K562 (cell line): ENCODE measurements around the gene PHLDB3. TPM values are rescaled to one million over a fixed set of nuclear protein-coding genes. Genes with fewer than 3 reads are reported as not detected.

Experiments used
- ATAC-seq: fragments of 200-7000 bp; cut with Tn5 transposase; 3 replicates; pipeline ENCODE4 v1.9.1; 2020; ENCODE audit warnings: moderate library complexity
- BruUV-seq: library from RNA; stranded (reverse); fragments of 400-500 nt; replicated peaks from 2 replicates; lab custom pipeline; 2021; lab: Mats Ljungman, UMichigan
- CTCF ChIA-PET: fragments of 300-600 bp; formaldehyde crosslinking; extraction: SDS; loops from one replicate; lab custom pipeline; 2021; ENCODE audit warnings: low intra/inter-chr PET ratio; lab: Yijun Ruan, JAX
- POLR2A ChIA-PET: fragments of 300-600, 350-650 bp; sonication (Branson Sonifier 250); formaldehyde crosslinking; extraction: SDS; loops from one replicate; lab custom pipeline; 2021; ENCODE audit warnings: antibody characterized with exemption, inconsistent platforms; lab: Yijun Ruan, JAX
- DNase-seq, 4 experiments: peaks; one replicate each; pipeline versions ENCODE4 v3.0.0 to v3.0.0-alpha.2; 2011 to 2018; ENCODE audit warnings: low spot score in 3 of 4, mixed read lengths in 3 of 4; ENCODE audit errors: extremely low read depth in 1 of 4
- FAIRE-seq: peaks from 2 replicates; lab custom pipeline; 2011; peaks lifted over from hg19 to GRCh38; lab: Jason Lieb, UNC
- H2AFZ ChIP-seq: 2 replicates; pipeline ENCODE4 v1.6.0; 2011; ENCODE audit warnings: low read depth, low read length, control low read depth, inconsistent platforms
- H3K27ac ChIP-seq: fragments of 200-600 bp; 3 replicates; pipeline ENCODE4 v1.8.0; 2011; ENCODE audit warnings: low read depth, mild to moderate bottlenecking, control low read depth, inconsistent platforms, low read length, moderate library complexity, mixed read lengths; ENCODE audit errors: extremely low read depth
- H3K27me3 ChIP-seq, 2 experiments: fragments of 300-600 bp in 1 of 2; 2 replicates in 1 of 2; 3 replicates in 1 of 2; pipeline versions ENCODE4 v1.6.0 to v1.8.0; 2011; ENCODE audit warnings: inconsistent platforms in 2 of 2, low read length in 2 of 2, mild to moderate bottlenecking in 1 of 2, mixed read lengths in 1 of 2, moderate library complexity in 1 of 2; ENCODE audit not compliant: control insufficient read depth in 2 of 2, insufficient read depth in 2 of 2
- H3K36me3 ChIP-seq: fragments of 300-600 bp; 3 replicates; pipeline ENCODE4 v1.8.0; 2011; ENCODE audit warnings: mild to moderate bottlenecking, low read length, inconsistent platforms; ENCODE audit not compliant: control insufficient read depth, insufficient read depth
- H3K4me1 ChIP-seq, 2 experiments: fragments of 200-600 bp in 1 of 2; replicated peaks in 1 of 2; 2 replicates in 1 of 2; 3 replicates in 1 of 2; pipeline versions ENCODE4 v1.5.1 to v1.8.0; 2011; ENCODE audit warnings: inconsistent platforms in 2 of 2, low read length in 2 of 2, mild to moderate bottlenecking in 1 of 2, mixed read lengths in 1 of 2, moderate library complexity in 1 of 2; ENCODE audit not compliant: control insufficient read depth in 2 of 2, insufficient read depth in 2 of 2
- H3K4me2 ChIP-seq: 2 replicates; pipeline ENCODE4 v1.6.1; 2011; ENCODE audit warnings: low read length, control low read depth, inconsistent platforms, mixed read lengths; ENCODE audit not compliant: insufficient read depth
- H3K4me3 ChIP-seq: fragments of 200-600 bp; sonication (generic), shearing (Covaris generic); 2 replicates; pipeline ENCODE4 v1.5.1; 2016; ENCODE audit warnings: control low read depth, inconsistent platforms
- H3K79me2 ChIP-seq: fragments of 200-600 bp; 3 replicates; pipeline ENCODE4 v1.8.0; 2011; ENCODE audit warnings: low read length, inconsistent platforms; ENCODE audit not compliant: control insufficient read depth, insufficient read depth
- H3K9ac ChIP-seq, 2 experiments: 2 replicates each; pipeline versions ENCODE4 v1.6.0 to v1.6.1; 2011; ENCODE audit warnings: low read depth in 2 of 2, low read length in 2 of 2, control low read depth in 1 of 2, inconsistent platforms in 1 of 2, mild to moderate bottlenecking in 1 of 2, mixed read lengths in 1 of 2; ENCODE audit not compliant: insufficient read depth in 1 of 2
- H3K9me1 ChIP-seq: one replicate; pipeline ENCODE4 v1.6.0; 2011; ENCODE audit warnings: inconsistent platforms, mild to moderate bottlenecking, low read length, moderate library complexity; ENCODE audit not compliant: control insufficient read depth, insufficient read depth
- H3K9me3 ChIP-seq: replicated peaks from 2 replicates; pipeline ENCODE4 v1.5.1; 2011; ENCODE audit warnings: low read depth, low read length, inconsistent platforms; ENCODE audit not compliant: control insufficient read depth, insufficient read depth
- H4K20me1 ChIP-seq: replicated peaks from 2 replicates; pipeline ENCODE4 v1.6.1; 2011; ENCODE audit warnings: low read length, inconsistent platforms, mixed read lengths; ENCODE audit not compliant: control insufficient read depth, insufficient read depth
- ARHGAP35 ChIP-seq: fragments of 450-650 bp; IDR thresholded peaks from 2 replicates; pipeline ENCODE4 v1.6.1; 2018; ENCODE audit not compliant: partially characterized antibody
- BCL6 ChIP-seq: fragments of 250-450 bp; sonication (Bioruptor Pico); IDR thresholded peaks from 2 replicates; pipeline ENCODE4 v1.4.0; 2020
- CXXC5 ChIP-seq: fragments of 250-450 bp; sonication (Bioruptor Pico); IDR thresholded peaks from 2 replicates; pipeline ENCODE4 v1.8.0; 2022; ENCODE audit warnings: inconsistent platforms, mild to moderate bottlenecking, moderate library complexity
- HDAC3 ChIP-seq: fragments of 450-650 bp; IDR thresholded peaks from 2 replicates; pipeline ENCODE4 v1.6.1; 2018; ENCODE audit warnings: borderline replicate concordance, mild to moderate bottlenecking, moderate library complexity; ENCODE audit not compliant: partially characterized antibody
- MYNN ChIP-seq, 2 experiments: sonication (generic); formaldehyde crosslinking in 1 of 2; IDR thresholded peaks; 2 replicates each; pipeline versions ENCODE4 v1.5.0 to v1.6.1; 2016 to 2020; ENCODE audit warnings: antibody characterized with exemption in 1 of 2, missing genetic modification reagents in 1 of 2
- POLR2A ChIP-seq: fragments of 450-650 bp; conservative IDR thresholded peaks from 2 replicates; pipeline ENCODE4 v1.6.1; 2016
- SAP30 ChIP-seq: fragments of 200-600 bp; sonication (generic); IDR thresholded peaks from 2 replicates; pipeline ENCODE4 v1.6.1; 2012; ENCODE audit warnings: borderline replicate concordance, low read depth, mild to moderate bottlenecking, moderate library complexity, low read length, control low read depth, inconsistent platforms; ENCODE audit not compliant: insufficient read depth, poor library complexity, severe bottlenecking
- SIN3A ChIP-seq, 2 experiments: fragments of 150-350 bp in 1 of 2; IDR thresholded peaks; 2 replicates each; pipeline ENCODE4 v1.6.1; 2011 to 2016; ENCODE audit warnings: borderline replicate concordance in 2 of 2, low read depth in 2 of 2, low read length in 2 of 2, mild to moderate bottlenecking in 2 of 2, moderate library complexity in 2 of 2; ENCODE audit not compliant: control insufficient read depth in 1 of 2
- SRSF3 ChIP-seq: fragments of 200-400 bp; formaldehyde crosslinking; IDR thresholded peaks from 2 replicates; pipeline ENCODE4 v1.6.1; 2016; ENCODE audit warnings: mild to moderate bottlenecking, low read length, moderate library complexity; ENCODE audit not compliant: insufficient read depth
- WGBS: fragments of 100-300 bp; shearing (Covaris generic); methylation state at CpG from one replicate; pipeline ENCODE4 v1.1.6; 2016; ENCODE audit warnings: low coverage, mixed read lengths; ENCODE audit not compliant: insufficient coverage; ENCODE audit errors: missing lambda C conversion rate; 5-methylcytosine and 5-hydroxymethylcytosine counted together
- in situ Hi-C: fragments of 300-500 bp; cut with MboI; formaldehyde crosslinking; loops from 4 replicates; pipeline ENCODE4 v1.15.0; 2018; ENCODE audit warnings: inconsistent platforms, mixed read lengths
- intact Hi-C: fragments of 100-400 bp; cut with micrococcal nuclease; formaldehyde crosslinking; loops from 2 replicates; pipeline ENCODE4 v1.14.2; 2022
- polyA plus RNA-seq, 8 experiments: library from polyadenylated mRNA; depleted of rRNA in 4 of 8; stranded (reverse) in 5 of 8; unstranded in 3 of 8; fragments of >200 nt; fragmentation: Nextera tagmentation in 2 of 8; fragmentation: Illumina TruSeq in 1 of 8; extraction: Ambion mirVana in 2 of 8; extraction: Trizol in 1 of 8; gene quantifications; 2 replicates each; pipeline versions ENCODE4 v1.2.1 to v1.2.3, GENCODE V29; 2011 to 2014; ENCODE audit warnings: inconsistent platforms in 1 of 8, missing spikeins in 1 of 8
- total RNA-seq, 7 experiments: library from RNA; depleted of rRNA in 6 of 7; stranded (reverse); fragments of >200 nt in 6 of 7; fragmentation: Illumina TruSeq in 2 of 7; extraction: Trizol in 2 of 7; gene quantifications; 2 replicates each; pipeline versions ENCODE4 v1.2.1 to v1.2.3, GENCODE V29; 2011 to 2021; ENCODE audit warnings: low replicate concordance in 1 of 7
- TF ChIP-seq, protein P1 (sequence below), 2 experiments: fragments of 450-650 bp in 1 of 2; IDR thresholded peaks; 2 replicates each; pipeline ENCODE4 v1.6.1; 2011 to 2017; ENCODE audit warnings: low read depth in 2 of 2, antibody characterized with exemption in 1 of 2, borderline replicate concordance in 1 of 2, low read length in 1 of 2, mild to moderate bottlenecking in 1 of 2, mixed read lengths in 1 of 2; ENCODE audit not compliant: control insufficient read depth in 1 of 2
- TF ChIP-seq, protein P2 (sequence below): sonication (generic); formaldehyde crosslinking; IDR thresholded peaks from 2 replicates; pipeline ENCODE4 v1.8.0; 2022; ENCODE audit warnings: mild to moderate bottlenecking, missing genetic modification reagents

The PHLDB3 gene
- total and polyA plus RNA-seq, 9 of the 15 experiments (the other 6 are each of a cell fraction or from before 2014, with no cell fraction given): 0.04 to 23.5 (median 3.9) TPM

DNA sequence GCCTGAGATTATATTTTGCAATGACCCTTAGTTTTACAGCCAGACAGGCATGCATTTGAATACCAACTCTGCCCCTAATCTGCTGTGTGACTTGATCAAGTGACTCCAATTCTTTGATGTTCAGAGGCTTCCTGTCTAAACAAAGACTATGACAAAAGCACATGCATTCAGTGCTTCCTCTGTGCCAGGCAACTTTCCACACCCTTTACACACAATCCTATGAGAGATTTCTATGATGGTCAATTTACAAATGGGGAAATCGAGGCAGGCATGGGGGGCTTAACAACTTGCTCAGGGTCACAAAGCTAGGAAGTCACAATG lies 35.4 kb downstream of the PHLDB3 start:
- no TSS peak for BruUV-seq
- Histone ChIP-seq H3K9ac (no peak overlapping the region), H3K27ac (no peak overlapping the region), H3K4me1 (peaks cover 11 to 15% of the 10 kb centered on the region in 2 experiments), H3K9me1 (no peaks in the 10 kb centered on the region), H3K36me3 (no peaks in the 10 kb centered on the region), H3K27me3 (no peaks in the 10 kb centered on the region), H2AFZ (no peak overlapping the region), H4K20me1 (0 out of 2 replicates have a peak, but pooled peaks cover under 1% of the 10 kb centered on the region), H3K4me2 (no peak overlapping the region), H3K79me2 (no peaks in the 10 kb centered on the region), H3K4me3 (no peak overlapping the region), H3K9me3 (no peaks in the 10 kb centered on the region)
- no peak for ATAC-seq
- no peak for DNase-seq
- no peak for TF ChIP-seq HDAC3
- no peak for TF ChIP-seq POLR2A
- TF ChIP-seq, protein P1, sequence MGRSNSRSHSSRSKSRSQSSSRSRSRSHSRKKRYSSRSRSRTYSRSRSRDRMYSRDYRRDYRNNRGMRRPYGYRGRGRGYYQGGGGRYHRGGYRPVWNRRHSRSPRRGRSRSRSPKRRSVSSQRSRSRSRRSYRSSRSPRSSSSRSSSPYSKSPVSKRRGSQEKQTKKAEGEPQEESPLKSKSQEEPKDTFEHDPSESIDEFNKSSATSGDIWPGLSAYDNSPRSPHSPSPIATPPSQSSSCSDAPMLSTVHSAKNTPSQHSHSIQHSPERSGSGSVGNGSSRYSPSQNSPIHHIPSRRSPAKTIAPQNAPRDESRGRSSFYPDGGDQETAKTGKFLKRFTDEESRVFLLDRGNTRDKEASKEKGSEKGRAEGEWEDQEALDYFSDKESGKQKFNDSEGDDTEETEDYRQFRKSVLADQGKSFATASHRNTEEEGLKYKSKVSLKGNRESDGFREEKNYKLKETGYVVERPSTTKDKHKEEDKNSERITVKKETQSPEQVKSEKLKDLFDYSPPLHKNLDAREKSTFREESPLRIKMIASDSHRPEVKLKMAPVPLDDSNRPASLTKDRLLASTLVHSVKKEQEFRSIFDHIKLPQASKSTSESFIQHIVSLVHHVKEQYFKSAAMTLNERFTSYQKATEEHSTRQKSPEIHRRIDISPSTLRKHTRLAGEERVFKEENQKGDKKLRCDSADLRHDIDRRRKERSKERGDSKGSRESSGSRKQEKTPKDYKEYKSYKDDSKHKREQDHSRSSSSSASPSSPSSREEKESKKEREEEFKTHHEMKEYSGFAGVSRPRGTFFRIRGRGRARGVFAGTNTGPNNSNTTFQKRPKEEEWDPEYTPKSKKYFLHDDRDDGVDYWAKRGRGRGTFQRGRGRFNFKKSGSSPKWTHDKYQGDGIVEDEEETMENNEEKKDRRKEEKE (IDR thresholded peaks at IDR 0.05; ENCODE audit: borderline replicate concordance in 1 of 2, control insufficient read depth in 1 of 2, low read depth in 2 of 2, low read length in 1 of 2): no peak
- no peak for TF ChIP-seq BCL6 (CRISPR knock-in tag)
- no peak for TF ChIP-seq SAP30
- TF ChIP-seq CXXC5 (CRISPR knock-in tag): no peak
- TF ChIP-seq MYNN (IDR thresholded peaks at IDR 0.05): no peak
- TF ChIP-seq MYNN (CRISPR knock-in tag; IDR thresholded peaks at IDR 0.05): no peak
- TF ChIP-seq SRSF3: no peak
- no peak for TF ChIP-seq ARHGAP35
- TF ChIP-seq SIN3A (IDR thresholded peaks at IDR 0.05; ENCODE audit: borderline replicate concordance in 2 of 2, control insufficient read depth in 1 of 2, low read depth in 2 of 2, low read length in 2 of 2): no peak
- TF ChIP-seq, protein P2, sequence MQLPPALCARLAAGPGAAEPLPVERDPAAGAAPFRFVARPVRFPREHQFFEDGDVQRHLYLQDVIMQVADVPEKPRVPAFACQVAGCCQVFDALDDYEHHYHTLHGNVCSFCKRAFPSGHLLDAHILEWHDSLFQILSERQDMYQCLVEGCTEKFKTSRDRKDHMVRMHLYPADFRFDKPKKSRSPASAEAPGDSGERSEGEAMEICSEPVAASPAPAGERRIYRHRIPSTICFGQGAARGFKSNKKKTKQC (CRISPR knock-in tag): no peak
- CTCF ChIA-PET: no interaction called here
- no peak for FAIRE-seq
- 13% methylated on average over 1 of the region's 1 CpG for WGBS
- intact Hi-C loops: no loop called here
- POLR2A ChIA-PET: no interaction called here
- in situ Hi-C loops: no loop called here
